HG02610 (cell line): ENCODE measurements around the gene RRP12.

Experiments
- ATAC-seq: cut with Tn5 transposase; IDR thresholded peaks from one replicate; pipeline ENCODE4 v1.9.1; 2021; ENCODE audit warnings: mild to moderate bottlenecking, moderate library complexity; ENCODE audit not compliant: unreplicated experiment

Gene RRP12

GRCh38 chr10:97336446-97336845 lies 64.7 kb downstream of the RRP12 start:
- no peak for ATAC-seq

- ATAC-seq: no peak
These were observed 65.1 kb downstream of the RRP12 start for GRCh38 chr10:97336006-97336405.

- no peak for ATAC-seq
These were observed 65.9 kb downstream of the RRP12 start for GRCh38 chr10:97335188-97335619.

GRCh38 chr10:97334370-97335175 lies 66.6 kb downstream of the RRP12 start, which contains the start of gene FRAT2:
Gene FRAT2, minus strand, starts transcription at chr10:97334729. Its CDS starts 157 bp downstream, at chr10:97334572.
- ATAC-seq: peak; percentile 85

- ATAC-seq: peak; percentile 19
These were observed 67.4 kb downstream of the RRP12 start for GRCh38 chr10:97333601-97334369.

GRCh38 chr10:97333351-97333600 lies 67.9 kb downstream of the RRP12 start:
- no peak for ATAC-seq

- no peak for ATAC-seq
These were observed 68.4 kb downstream of the RRP12 start for GRCh38 chr10:97332591-97333350.

- ATAC-seq: no peak
These were observed 69.9 kb downstream of the RRP12 start for GRCh38 chr10:97331153-97331703.

- ATAC-seq: no peak
These were observed 71.4 kb downstream of the RRP12 start for GRCh38 chr10:97329766-97330165.

GRCh38 chr10:97328646-97329453 lies 72.3 kb downstream of the RRP12 start:
- no peak for ATAC-seq

GRCh38 chr10:97327348-97328294 lies 73.5 kb downstream of the RRP12 start:
- ATAC-seq: no peak

- no peak for ATAC-seq
These were observed 75.4 kb downstream of the RRP12 start for GRCh38 chr10:97325754-97326153.

- no peak for ATAC-seq
These were observed 77.6 kb downstream of the RRP12 start for GRCh38 chr10:97323501-97323900.

GRCh38 chr10:97321804-97322190 lies 79.3 kb downstream of the RRP12 start:
- no peak for ATAC-seq

GRCh38 chr10:97321032-97321803 lies 79.9 kb downstream of the RRP12 start:
- ATAC-seq: no peak

GRCh38 chr10:97320480-97321031 lies 80.6 kb downstream of the RRP12 start:
- ATAC-seq: no peak

- ATAC-seq: peak; percentile 22
These were observed 81.3 kb downstream of the RRP12 start for GRCh38 chr10:97319671-97320479.
